Breast epithelium (tissue), 4 donors: ENCODE data around the gene CLSTN2. TPM values are rescaled to one million over a fixed set of nuclear protein-coding genes. Genes with fewer than 3 reads are reported as not detected.
A peak's percentile ranks its signal among the peaks of the same experiment; 100 is the strongest.

Experiments
- DNase-seq, 2 donors: peaks; one replicate each; pipeline ENCODE4 v3.0.0-alpha.2; 2019; ENCODE audit warnings: low spot score in 2 of 2
- H3K27ac ChIP-seq, 2 donors: fragments of 200-600 bp; sonication (generic) in 1 of 2; one replicate each; pipeline ENCODE4 v1.5.1; 2016 to 2019; ENCODE audit warnings: mild to moderate bottlenecking in 1 of 2
- H3K27me3 ChIP-seq, 2 donors: fragments of 200-600 bp; sonication (generic) in 1 of 2; one replicate each; pipeline versions ENCODE4 v1.5.1 to v1.6.0; 2017 to 2019; ENCODE audit warnings: control low read depth in 1 of 2, mild to moderate bottlenecking in 1 of 2
- H3K36me3 ChIP-seq: fragments of 200-600 bp; one replicate; pipeline ENCODE4 v1.5.1; 2019
- H3K4me1 ChIP-seq, 2 donors: fragments of 200-600 bp; sonication (generic); one replicate each; pipeline ENCODE4 v1.5.1; 2016 to 2019; ENCODE audit warnings: control low read depth in 1 of 2
- H3K4me3 ChIP-seq, 3 donors: fragments of 200-600 bp; sonication (generic); 1 replicate in 2 of 3; 2 replicates in 1 of 3; pipeline ENCODE4 v1.5.1; 2016 to 2019; ENCODE audit warnings: mild to moderate bottlenecking in 3 of 3, moderate library complexity in 2 of 3
- H3K9me3 ChIP-seq, 2 donors: fragments of 200-600 bp; sonication (generic) in 1 of 2; one replicate each; pipeline ENCODE4 v1.5.1; 2016 to 2019; ENCODE audit warnings: control low read depth in 1 of 2
- POLR2A ChIP-seq: fragments of 450-650 bp; IDR thresholded peaks from one replicate; pipeline ENCODE4 v1.6.1; 2016; ENCODE audit warnings: antibody characterized with exemption, mild to moderate bottlenecking, moderate library complexity
- POLR2AphosphoS5 ChIP-seq, 3 donors: sonication (generic); formaldehyde crosslinking; IDR thresholded peaks; one replicate each; pipeline ENCODE4 v1.6.1; 2017; ENCODE audit warnings: antibody characterized with exemption in 3 of 3
- intact Hi-C: fragments of 100-400 bp; cut with DNase I; formaldehyde crosslinking; loops from one replicate; pipeline ENCODE4 v1.15.1; 2023; ENCODE audit warnings: low total_unique reads
- total RNA-seq, 3 donors: library from RNA; depleted of rRNA; stranded (reverse); fragments of >200 nt; gene quantifications; one replicate each; pipeline ENCODE4 v1.1.0, GENCODE V29; 2016
- TF ChIP-seq, protein P1 (sequence below), 3 donors: fragments of 450-650 bp; IDR thresholded peaks; one replicate each; pipeline ENCODE4 v1.5.1; 2016 to 2017; ENCODE audit warnings: antibody characterized with exemption in 3 of 3, mild to moderate bottlenecking in 3 of 3, moderate library complexity in 3 of 3

CLSTN2 gene
- total RNA-seq, 3 donors from 2014 or later: 15.5 to 75.5 (median 33.1) TPM

DNA sequence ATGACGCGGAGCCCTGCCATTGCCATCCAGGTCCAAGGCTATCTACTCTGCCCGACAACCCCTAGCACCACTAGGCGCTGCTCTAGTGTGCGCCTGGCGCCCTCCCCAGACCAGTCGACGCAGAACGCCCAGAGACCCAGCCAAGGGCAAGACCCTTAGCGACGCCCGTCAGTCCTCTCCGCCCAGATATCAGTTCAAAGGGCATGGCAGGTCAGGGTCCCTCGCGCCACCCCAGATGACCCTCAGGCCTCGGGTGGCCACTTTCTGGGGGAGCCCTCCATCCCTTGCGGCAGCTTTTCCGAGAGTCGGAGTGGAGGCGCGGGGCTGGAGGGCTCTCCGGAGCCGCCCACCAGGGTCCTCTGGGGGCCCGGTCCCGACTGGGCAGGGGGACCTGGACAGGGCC is 371 bp upstream of the CLSTN2 start:
- TF ChIP-seq POLR2AphosphoS5 (IDR thresholded peaks at IDR 0.05): no peak
- TF ChIP-seq, protein P1, sequence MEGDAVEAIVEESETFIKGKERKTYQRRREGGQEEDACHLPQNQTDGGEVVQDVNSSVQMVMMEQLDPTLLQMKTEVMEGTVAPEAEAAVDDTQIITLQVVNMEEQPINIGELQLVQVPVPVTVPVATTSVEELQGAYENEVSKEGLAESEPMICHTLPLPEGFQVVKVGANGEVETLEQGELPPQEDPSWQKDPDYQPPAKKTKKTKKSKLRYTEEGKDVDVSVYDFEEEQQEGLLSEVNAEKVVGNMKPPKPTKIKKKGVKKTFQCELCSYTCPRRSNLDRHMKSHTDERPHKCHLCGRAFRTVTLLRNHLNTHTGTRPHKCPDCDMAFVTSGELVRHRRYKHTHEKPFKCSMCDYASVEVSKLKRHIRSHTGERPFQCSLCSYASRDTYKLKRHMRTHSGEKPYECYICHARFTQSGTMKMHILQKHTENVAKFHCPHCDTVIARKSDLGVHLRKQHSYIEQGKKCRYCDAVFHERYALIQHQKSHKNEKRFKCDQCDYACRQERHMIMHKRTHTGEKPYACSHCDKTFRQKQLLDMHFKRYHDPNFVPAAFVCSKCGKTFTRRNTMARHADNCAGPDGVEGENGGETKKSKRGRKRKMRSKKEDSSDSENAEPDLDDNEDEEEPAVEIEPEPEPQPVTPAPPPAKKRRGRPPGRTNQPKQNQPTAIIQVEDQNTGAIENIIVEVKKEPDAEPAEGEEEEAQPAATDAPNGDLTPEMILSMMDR (IDR thresholded peaks at IDR 0.05): peak in 1 of 3 donors; percentile 33
- no peak for TF ChIP-seq POLR2A
- peak in 1 of 2 donors; percentile 58 for DNase-seq
- Histone ChIP-seq H3K27ac (no peak overlapping the region), H3K4me1 (no peaks in the 10 kb centered on the region), H3K9me3 (no peaks in the 10 kb centered on the region), H3K36me3 (no peaks in the 10 kb centered on the region), H3K27me3 (peaks cover 4 to 37% of the 10 kb centered on the region in 2 donors), H3K4me3 (peak overlapping the region; percentile 52 to 74 (median 54))
- intact Hi-C loops: no loop called here

DNA sequence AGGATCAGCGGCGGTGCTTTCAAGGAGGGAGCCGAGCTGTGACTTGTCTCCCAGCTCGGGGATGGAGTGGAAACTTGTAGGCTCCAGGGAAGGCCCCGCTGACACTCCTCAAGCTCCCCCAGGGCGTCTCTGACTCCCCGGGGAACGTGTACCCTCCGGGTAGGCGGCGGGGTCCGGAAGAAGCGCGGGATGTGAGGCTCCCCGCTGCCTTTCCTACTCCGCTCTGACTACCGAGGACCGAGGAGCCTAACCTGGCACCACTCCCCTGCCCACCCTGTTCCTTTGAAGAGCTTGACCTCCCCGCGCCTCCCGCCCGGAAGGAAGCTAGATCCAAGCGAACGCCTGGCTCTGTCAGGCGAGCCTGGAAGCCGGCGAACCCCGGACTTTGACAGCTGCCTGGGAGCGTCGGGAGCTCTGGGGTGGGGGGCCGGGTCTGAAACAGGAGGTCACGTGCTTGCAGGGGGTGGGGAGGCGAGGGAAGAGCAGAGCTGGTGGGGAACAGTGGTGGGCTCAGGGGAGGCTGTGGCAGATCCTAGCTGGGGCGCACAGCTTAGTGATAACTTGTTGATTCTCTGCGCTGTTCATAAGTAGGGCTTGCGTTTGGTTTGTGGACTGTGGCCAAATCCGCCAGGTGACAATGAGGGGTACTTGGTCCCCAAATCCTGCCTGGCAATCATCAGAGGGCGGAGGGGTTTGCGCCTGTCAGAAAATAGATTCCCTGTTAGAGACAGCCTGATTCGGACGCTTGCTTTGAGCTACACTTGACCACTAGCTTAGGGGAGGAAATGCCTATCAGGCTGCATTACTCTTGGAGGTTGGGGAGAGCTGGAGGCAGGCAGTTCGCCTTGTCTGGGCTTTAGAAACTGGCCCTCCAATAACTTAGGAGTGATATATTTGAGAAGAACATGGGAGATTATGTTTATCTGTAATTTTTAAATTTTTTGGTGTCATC is 1.2 kb downstream of the CLSTN2 start:
- Histone ChIP-seq H3K4me3 (peak overlapping the region; percentile 52 to 74 (median 54)), H3K9me3 (no peaks in the 10 kb centered on the region), H3K4me1 (no peaks in the 10 kb centered on the region), H3K27me3 (peaks cover 4 to 37% of the 10 kb centered on the region in 2 donors), H3K36me3 (no peaks in the 10 kb centered on the region), H3K27ac (no peak overlapping the region)
- DNase-seq: peak in 1 of 2 donors; percentile 57
- intact Hi-C loops: no loop called here
- TF ChIP-seq POLR2AphosphoS5 (IDR thresholded peaks at IDR 0.05) (no peak), POLR2A (no peak)
- TF ChIP-seq, protein P1 (IDR thresholded peaks at IDR 0.05): no peak

DNA sequence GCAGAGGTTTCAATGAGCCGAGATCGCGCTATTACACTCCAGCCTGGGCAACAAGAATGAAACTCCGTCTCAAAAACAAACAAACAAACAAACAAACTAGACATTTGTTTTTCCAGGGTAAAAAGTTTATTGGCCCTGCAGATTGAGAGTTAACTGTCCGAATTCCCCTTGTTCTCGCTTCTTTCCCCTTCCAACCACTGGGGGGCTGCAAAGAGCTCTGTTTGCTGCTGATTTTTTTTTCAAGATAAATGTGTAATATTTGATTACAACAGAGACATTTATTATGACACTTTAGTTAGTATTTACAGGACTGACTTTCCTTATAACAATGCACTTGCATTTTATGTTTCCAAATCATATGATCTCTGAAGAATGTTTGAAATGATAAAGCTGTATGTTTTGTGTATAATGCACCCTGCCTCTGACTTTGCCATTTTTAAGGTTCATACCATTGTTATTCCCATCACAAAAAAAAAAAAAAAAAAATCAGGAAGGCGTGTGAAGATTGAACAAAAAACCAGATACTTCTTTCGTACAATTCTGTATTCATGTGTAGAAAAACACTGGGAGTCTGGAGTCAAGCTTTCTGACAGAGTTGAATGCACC is 2.8 kb downstream of the CLSTN2 start:
- no peak for TF ChIP-seq POLR2AphosphoS5 (IDR thresholded peaks at IDR 0.05)
- TF ChIP-seq, protein P1 (IDR thresholded peaks at IDR 0.05): peak; percentile 36 to 58 (median 41)
- no peak overlapping the region for H3K27ac ChIP-seq
- H3K9me3 ChIP-seq: no peaks in the 10 kb centered on the region
- H3K36me3 ChIP-seq: no peaks in the 10 kb centered on the region
- peaks cover 4 to 38% of the 10 kb centered on the region in 2 donors for H3K27me3 ChIP-seq
- intact Hi-C loops: no loop called here
- no peak overlapping the region for H3K4me3 ChIP-seq
- no peak for DNase-seq
- no peaks in the 10 kb centered on the region for H3K4me1 ChIP-seq

DNA sequence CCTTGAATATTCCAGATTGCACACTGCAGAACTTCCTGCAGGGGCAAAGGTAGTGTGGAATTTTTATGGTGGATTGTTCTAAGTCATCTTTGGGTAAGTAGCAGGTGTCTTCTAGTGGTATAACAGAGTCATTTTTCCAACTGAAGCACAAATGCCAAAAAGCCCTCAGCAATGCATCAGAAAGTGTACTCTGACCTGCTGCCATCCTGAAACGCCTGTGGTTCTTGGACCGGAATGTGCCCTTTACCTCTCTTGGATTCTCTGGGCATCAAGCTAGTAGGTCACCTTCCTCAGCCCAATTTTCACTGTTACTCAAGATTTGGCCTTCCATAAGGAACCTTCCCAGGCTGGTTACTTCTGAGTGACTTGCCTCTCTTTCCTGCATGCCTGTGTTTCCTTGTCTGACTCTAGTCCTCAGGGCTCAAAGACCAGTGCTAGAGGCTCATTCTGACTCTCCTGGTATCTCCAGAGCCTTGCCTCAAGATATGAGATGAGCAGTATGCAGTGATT is 4.8 kb downstream of the CLSTN2 start:
- peaks cover under 1 to 35% of the 10 kb centered on the region in 2 donors for H3K27me3 ChIP-seq
- H3K9me3 ChIP-seq: no peaks in the 10 kb centered on the region
- no peaks in the 10 kb centered on the region for H3K4me1 ChIP-seq
- TF ChIP-seq POLR2A (no peak), POLR2AphosphoS5 (IDR thresholded peaks at IDR 0.05) (no peak)
- TF ChIP-seq, protein P1 (IDR thresholded peaks at IDR 0.05): no peak
- H3K27ac ChIP-seq: no peak overlapping the region
- no peak for DNase-seq
- H3K36me3 ChIP-seq: no peaks in the 10 kb centered on the region
- intact Hi-C loops: no loop called here
- no peak overlapping the region for H3K4me3 ChIP-seq

DNA sequence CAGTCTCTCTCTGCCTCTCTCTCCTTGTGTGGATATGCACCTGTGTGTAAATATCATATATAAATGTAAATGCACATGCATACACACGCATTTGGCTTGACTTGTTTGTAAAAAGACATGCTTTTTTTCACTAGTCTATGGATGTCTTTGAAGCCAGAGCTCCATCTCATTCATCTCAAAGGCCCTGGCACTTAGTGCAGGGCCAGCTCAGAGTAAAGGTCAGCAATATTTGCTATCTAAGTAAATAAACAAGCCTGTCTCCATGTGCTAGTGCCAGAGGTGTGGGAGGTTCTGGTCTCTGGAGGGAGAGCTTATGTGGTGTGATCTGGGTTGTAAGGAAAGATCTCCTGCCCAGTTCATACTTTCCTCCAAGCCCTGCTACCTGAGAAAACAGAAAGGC is 5.6 kb downstream of the CLSTN2 start:
- Histone ChIP-seq H3K36me3 (no peaks in the 10 kb centered on the region), H3K27ac (no peak overlapping the region), H3K27me3 (peaks cover 0 to 26% of the 10 kb centered on the region in 2 donors), H3K4me1 (no peaks in the 10 kb centered on the region), H3K4me3 (no peak overlapping the region), H3K9me3 (no peaks in the 10 kb centered on the region)
- intact Hi-C loops: no loop called here
- no peak for DNase-seq
- TF ChIP-seq, protein P1 (IDR thresholded peaks at IDR 0.05): no peak
- no peak for TF ChIP-seq POLR2A
- no peak for TF ChIP-seq POLR2AphosphoS5 (IDR thresholded peaks at IDR 0.05)
